Measurements from ENCODE around the gene ITGB3.
"Not testable (repeated sequence)": the region's sequence is repeated elsewhere in the genome, so short reads cannot be mapped to it uniquely, and the experiment has no call there.

Gene ITGB3

GRCh38 chr17:47244697-47245096 lies 8.9 kb upstream of the ITGB3 start:
- no peak for DNase-seq (ENCODE audit: low read depth, low spot score)

- no peak for DNase-seq (ENCODE audit: low read depth, low spot score)
Observed at GRCh38 chr17:47246120-47246519, 7.5 kb upstream of the ITGB3 start.

GRCh38 chr17:47250855-47251254 lies 2.8 kb upstream of the ITGB3 start:
- no peak for DNase-seq (ENCODE audit: low read depth, low spot score)

DNA sequence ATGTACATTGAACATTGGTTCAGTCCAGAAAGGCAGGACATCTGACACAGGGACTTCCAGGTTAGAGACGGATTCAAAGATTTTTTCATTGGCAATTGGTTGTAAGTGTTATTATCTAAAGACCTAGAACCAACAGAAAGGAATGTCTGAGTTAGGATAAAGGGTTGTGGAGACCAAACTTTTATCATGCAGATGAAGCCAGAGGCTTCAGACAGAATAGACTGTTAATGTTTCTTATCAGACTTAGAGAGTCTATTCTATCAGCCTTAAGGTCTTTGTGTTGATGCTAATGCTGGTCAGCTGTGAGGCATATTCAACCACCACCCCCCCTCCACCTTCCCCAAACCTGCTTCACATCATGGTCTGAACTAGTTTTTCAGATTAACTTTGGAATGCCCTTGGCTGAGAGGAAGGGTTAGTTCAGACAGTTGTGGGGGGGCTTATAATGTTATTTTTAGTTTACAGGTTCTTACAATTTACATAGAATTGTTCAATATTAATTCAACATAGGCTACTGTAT lies 2.1 kb upstream of the ITGB3 start:
- DNase-seq (ENCODE audit: low read depth, low spot score), result no peak

DNA sequence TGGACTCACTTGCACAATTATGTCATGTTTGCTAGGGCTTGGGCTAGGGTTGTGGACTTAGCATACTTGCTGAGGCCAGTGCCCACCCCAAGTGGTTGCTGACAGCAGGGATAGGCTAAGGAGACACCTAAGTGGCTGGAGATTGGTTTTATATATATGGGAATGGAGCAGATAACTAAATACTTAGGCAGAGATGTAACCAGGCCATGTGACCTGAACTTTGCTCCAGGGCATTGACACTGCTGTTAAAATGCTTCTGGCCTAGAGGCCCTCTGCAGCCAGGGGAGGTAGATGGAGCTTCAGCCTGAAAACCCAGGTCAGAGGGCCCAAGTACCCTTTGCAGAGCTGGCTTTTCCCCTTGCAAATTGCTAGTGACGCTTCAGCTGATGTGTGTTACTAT lies 1.4 kb upstream of the ITGB3 start:
- DNase-seq (ENCODE audit: low read depth, low spot score), result peak; percentile 64

GRCh38 chr17:47252766-47253512 lies 688 bp upstream of the ITGB3 start:
- no peak for DNase-seq (ENCODE audit: low read depth, low spot score)

DNA sequence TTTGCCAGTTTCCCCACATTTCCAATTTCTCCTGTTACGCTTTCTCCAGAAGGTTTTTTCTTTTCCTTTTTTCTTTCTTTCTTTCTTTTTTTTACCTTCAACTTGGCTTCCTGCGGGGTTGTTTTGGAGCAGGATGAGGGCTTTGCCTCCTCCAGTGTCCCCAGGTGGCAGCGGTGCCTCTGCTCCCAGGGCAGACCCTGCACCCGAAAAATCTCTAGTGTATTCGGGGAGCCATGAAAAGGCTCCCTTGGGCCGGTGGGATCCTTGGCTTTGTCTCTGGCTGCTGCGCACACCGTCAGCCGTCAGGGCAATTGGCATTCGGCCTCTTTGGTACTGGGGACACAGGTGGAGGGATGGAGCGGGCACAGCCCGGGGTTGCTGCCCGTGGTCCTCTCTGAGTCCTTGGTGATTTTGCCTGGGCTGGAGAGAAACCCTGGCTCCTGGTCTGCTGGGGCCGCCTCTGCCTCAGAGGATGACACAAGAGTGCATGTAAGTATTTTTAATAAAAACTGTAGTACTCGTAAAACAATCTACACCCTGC lies 846 bp downstream of the ITGB3 start:
- no peak for DNase-seq (ENCODE audit: low read depth, low spot score)

DNA sequence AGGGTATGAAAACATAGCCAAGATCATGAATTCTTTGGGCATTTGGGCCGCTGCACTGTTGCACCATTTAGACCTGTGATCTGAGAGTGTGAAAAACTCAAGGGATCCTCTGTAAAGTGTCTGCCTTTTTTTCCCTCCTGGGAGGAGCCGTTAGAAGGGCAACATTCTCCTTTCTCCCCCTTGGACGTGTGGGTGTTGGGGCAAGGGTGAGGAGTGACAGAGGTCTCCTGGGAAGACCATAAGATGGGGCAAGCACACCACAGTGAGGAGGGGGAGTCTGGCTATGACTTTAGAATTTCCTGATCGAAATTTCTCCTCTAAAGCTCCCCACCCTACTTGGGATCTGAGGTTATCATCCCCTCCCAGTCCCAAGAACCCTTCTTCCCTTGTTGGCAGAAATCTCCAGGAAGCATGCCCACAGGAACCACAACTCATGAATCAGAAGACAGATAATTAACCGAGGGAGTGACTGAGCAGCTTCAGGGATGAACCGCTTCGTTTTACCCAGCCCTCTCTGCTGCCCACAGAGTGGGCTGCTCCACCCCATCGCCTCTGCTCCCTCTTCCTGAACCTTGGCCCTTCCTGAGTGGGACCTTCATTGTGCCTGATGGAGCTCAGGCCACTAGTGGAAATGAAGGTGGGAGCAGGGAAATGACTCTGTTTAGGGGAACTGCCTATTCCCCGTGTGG lies 4.2 kb downstream of the ITGB3 start:
- no peak for DNase-seq (ENCODE audit: low read depth, low spot score)

GRCh38 chr17:47262586-47262985 lies 9.0 kb downstream of the ITGB3 start:
- DNase-seq (ENCODE audit: low read depth, low spot score), result no peak

DNA sequence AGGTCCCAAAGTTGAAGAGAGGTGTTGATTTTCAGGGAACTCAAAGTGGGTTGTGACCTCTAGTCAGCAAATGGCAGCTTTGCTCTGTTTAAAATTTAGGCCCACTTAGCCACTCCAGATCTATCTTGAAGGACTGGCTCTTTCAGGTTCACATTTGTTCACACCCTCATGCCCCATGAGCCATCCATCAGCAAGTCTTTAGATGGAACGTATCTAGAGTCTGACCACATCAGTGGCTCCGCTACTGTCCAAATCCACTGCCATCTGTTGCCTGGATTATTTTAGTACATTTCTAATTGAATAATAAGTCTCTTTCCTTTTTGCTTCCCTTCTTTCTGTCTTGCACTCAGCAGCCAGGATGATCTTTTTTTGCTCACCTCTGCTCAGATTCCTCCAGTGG lies 10.5 kb downstream of the ITGB3 start:
- DNase-seq (ENCODE audit: low read depth, low spot score), result no peak

DNA sequence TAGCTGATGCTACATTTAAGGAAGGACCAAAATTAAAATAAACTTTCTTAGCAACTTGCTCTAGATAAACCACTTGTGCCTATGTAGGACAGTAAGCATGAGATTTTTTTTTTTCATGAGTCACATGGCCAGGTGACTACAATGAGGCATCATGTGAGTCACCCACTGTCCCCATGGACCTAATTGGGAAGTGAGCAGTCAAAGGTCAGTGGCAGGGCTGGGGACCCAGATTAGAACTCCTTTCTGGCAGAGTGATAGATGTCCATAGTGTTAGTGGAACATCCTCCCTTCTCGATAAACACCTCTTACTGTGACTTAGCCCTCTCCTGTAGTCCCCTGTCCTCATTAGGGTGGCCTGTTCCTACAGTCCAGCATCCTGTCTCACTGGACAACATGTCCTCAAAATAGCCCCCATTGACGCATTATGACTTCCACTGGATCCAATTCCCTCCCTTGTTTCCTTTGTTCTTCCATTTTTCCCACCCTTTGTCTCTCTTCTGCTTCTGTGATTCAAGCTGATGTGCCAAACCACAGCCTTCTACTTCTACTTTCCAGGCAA lies 12.4 kb downstream of the ITGB3 start:
- DNase-seq (ENCODE audit: low read depth, low spot score), result no peak

DNA sequence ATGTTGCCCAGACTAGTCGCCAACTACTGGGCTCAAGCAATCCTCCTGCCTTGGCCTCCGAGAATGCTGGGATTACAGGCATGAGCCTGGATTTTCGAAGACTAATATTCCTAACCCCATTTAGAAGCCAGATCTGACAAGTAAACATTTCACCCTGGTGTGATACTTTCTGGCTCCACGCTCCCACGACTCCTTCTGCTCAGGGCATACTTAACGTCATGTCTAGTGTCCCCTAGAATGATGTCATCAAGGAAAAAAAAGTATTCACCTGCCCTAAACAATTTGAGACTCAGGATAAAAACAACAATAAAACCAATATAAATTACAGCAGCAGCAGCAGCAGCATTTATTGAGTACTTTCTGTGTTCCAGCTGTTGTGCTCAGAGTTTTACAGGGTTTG lies 13.2 kb downstream of the ITGB3 start:
- DNase-seq (ENCODE audit: low read depth, low spot score), result no peak

DNA sequence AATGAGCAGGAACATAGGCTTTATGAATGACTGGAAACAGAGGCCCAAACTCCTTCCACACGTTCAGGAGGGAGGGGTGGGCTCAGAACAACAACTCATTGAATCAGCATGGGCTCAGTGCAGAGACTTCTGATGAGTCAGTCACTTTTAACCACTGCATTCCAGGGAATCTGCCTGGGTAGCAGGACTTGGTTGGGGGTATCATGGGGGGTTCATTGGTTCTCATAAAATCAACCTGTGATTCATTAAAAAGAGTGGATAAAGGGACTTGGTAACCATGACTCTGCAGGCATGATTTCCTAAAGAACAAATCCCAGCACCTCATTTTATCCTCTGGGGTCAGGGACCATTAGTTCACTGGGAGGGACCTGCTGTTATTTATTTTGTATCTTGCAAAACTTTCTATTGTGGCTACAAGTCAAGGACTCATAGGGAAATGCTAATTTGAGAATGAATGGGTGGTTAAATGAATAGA lies 13.8 kb downstream of the ITGB3 start:
- DNase-seq (ENCODE audit: low read depth, low spot score), result peak; percentile 8

- DNase-seq (ENCODE audit: low read depth, low spot score), result not testable (repeated sequence)
Observed at GRCh38 chr17:47268964-47269363, 15.3 kb downstream of the ITGB3 start.

DNA sequence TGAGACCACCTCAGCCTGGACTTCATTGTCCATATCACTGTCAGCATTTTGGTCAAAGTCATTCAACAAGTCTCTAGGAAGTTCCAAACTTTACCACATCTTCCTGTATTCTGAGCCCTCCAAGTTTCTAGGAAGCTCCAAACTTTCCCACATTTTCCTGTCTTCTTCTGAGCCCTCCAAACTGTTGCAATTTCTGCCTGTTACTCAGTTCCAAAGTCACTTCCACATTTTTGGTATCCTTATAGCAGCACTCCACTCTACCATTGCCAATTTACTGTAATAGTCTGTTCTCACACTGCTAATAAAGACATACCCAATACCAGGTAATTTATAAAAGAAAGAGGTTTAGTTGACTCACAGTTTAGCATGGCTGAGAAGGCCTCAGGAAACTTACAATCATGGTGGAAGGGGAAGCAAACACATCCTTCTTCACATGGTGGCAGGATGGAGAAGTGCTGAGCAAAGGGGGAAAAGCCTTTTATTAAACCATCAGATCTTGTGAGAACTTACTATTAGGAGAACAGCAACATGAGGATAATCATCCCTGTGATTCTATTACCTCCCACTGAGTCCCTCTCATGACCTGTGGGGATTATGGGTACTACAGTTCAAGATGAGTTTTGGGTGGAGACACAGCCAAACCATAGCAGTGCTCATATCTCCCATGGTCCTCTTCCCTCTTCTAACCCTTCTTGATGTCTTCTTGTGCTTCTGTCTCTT lies 16.1 kb downstream of the ITGB3 start:
- not testable (repeated sequence) for DNase-seq (ENCODE audit: low read depth, low spot score)

DNA sequence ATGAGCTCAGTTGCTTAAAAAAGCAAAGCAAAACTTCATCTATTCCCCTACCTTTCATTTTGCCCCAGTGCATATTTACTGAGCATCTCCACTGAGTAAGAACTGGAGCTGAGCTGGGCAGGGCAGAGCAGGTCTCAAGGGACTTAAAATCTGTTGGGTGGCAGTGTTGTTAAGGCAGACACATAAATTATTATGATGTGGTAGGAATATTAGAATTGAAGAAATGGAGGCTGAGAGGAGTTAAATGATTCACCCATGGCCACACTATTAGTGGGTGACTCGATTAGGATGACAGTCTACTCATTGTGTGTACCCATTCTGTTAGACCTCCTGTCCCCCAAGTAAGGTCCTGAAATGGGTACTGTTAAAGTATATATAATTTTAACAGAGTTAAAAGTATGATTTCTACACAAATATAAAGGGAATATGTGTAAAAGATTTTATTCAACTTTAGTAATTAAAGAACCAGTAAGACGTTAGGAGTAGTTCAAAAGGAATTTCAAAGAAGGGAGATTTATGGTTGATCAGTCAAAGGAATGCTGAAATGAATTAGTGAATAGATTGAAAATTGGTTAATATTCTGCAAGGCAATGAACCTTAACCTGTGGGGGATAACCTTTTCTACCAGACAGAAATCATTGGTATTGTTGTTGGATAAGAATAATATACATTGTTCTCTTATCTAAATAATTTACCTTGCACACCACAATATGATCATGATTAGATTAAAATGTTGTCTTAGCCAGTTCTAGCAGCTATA lies 17.5 kb downstream of the ITGB3 start:
- no peak for DNase-seq (ENCODE audit: low read depth, low spot score)

DNA sequence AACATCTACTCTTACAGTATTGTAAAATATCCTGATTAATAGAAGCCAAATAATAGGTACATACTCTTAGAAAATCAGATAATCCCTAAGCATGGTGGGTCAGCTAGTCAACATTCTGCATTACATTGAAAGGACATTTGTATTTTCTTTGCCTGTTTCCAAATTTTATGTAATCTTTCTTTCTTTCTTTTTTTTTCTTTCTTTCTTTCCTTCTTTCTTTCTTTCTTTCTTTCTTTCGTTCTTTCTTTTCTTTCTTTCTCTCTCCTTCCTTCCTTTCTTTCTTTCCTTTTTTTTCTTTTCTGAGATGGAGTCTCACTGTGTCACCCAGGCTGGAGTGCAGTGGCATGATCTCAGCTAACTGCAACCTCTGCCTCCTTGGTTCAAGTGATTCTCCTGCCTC lies 18.9 kb downstream of the ITGB3 start:
- DNase-seq (ENCODE audit: low read depth, low spot score), result no peak

- peak; percentile 7 for DNase-seq (ENCODE audit: low read depth, low spot score)
Observed at GRCh38 chr17:47273245-47273644, 19.6 kb downstream of the ITGB3 start.

- DNase-seq (ENCODE audit: low read depth, low spot score), result no peak
Observed at GRCh38 chr17:47274319-47275069, 20.9 kb downstream of the ITGB3 start.

All from ELF-1 (cell line).